ENCODE data around the gene ZC3H4. TPM values are rescaled to one million over a fixed set of nuclear protein-coding genes. Genes with fewer than 3 reads are reported as not detected.
A peak's percentile ranks its signal among the peaks of the same experiment; 100 is the strongest.

ZC3H4 gene
- total RNA-seq, 1 donor from 2014 or later = 43.5 TPM

DNA sequence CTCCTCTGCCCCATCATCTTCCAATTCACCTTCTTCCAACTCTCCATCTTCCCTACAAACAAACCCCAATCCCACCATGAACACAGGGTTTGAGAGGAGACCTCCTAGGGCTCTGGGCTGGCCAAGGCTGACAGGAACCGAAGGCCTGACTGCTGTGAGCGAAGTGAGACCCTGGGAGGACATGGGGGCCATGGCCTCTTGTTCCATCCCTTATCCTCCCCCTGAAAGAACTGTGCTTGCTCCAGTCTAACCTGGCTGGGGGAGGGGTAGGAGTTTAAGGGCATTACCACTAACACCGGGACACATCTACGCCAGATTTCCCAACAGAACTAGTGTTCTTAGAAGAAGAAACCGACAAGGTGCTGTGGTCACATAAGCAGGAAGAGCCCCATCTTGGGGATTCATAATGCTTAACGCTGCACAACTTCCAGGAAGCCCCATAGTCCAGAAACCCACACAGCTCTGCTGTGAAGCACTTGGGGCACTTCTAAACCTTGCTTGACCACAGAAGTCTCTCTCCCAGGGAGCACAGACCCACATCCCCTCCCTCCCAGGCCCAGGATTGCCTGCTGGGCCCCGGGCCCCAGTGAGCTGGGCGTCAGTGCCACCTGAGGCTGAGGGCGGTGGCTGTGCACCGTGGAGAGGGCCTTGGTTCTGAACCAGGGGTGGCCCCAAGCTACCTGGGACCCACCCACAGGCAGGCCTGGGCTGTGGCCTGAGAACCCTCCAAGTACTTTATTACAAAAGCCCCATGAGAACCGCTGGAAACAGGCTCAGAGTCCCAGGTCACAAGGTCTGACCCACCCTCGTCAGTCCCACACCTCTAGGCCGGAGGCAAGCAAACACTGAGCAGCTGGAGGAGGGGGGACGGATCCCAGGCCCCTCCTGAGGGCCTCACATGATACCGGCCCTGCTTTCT is 18.8 kb downstream of the ZC3H4 start:
- H3K27ac Mint-ChIP-seq (ENCODE audit: unreplicated experiment) = peak overlapping the region; percentile 68
- H3K4me1 Mint-ChIP-seq (ENCODE audit: low read depth) = peaks cover 37% of the 10 kb centered on the region
- TF ChIP-seq, protein P1, sequence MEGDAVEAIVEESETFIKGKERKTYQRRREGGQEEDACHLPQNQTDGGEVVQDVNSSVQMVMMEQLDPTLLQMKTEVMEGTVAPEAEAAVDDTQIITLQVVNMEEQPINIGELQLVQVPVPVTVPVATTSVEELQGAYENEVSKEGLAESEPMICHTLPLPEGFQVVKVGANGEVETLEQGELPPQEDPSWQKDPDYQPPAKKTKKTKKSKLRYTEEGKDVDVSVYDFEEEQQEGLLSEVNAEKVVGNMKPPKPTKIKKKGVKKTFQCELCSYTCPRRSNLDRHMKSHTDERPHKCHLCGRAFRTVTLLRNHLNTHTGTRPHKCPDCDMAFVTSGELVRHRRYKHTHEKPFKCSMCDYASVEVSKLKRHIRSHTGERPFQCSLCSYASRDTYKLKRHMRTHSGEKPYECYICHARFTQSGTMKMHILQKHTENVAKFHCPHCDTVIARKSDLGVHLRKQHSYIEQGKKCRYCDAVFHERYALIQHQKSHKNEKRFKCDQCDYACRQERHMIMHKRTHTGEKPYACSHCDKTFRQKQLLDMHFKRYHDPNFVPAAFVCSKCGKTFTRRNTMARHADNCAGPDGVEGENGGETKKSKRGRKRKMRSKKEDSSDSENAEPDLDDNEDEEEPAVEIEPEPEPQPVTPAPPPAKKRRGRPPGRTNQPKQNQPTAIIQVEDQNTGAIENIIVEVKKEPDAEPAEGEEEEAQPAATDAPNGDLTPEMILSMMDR (IDR thresholded peaks at IDR 0.05) = no peak
- no peaks in the 10 kb centered on the region for H3K9me3 Mint-ChIP-seq (ENCODE audit: low read depth)
- H3K4me3 Mint-ChIP-seq (ENCODE audit: unreplicated experiment) = no peak overlapping the region
- H3K27me3 Mint-ChIP-seq (ENCODE audit: low read depth) = no peaks in the 10 kb centered on the region
- no peak for DNase-seq (ENCODE audit: low spot score)
- peaks cover 14% of the 10 kb centered on the region for H3K36me3 Mint-ChIP-seq (ENCODE audit: low read depth)

DNA sequence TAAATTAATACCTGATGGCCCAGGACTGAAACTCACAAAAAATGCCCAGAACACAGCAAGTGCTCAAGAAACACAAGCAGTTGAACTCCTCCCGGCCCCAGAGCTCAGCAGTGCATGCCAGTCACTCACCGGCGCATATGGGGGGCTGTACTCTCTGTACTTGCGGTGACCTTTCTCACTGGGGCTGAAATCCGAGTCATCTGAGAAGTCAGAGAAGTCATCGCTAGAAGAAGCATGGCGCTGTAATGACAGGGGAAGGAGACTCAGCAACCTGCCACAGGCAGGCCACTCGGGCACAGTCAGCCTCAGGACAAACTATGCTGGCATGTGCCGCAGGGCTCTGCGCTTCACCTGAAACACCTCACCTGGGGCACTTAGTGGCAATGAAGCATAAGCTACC is 19.7 kb downstream of the ZC3H4 start:
- TF ChIP-seq, protein P1 (IDR thresholded peaks at IDR 0.05) = no peak
- Mint-ChIP-seq H3K4me3 (ENCODE audit: unreplicated experiment) (no peak overlapping the region), H3K9me3 (ENCODE audit: low read depth) (no peaks in the 10 kb centered on the region), H3K4me1 (ENCODE audit: low read depth) (peaks cover 36% of the 10 kb centered on the region), H3K36me3 (ENCODE audit: low read depth) (peaks cover 17% of the 10 kb centered on the region), H3K27me3 (ENCODE audit: low read depth) (no peaks in the 10 kb centered on the region), H3K27ac (ENCODE audit: unreplicated experiment) (no peak overlapping the region)
- peak; percentile 10 for DNase-seq (ENCODE audit: low spot score)

DNA sequence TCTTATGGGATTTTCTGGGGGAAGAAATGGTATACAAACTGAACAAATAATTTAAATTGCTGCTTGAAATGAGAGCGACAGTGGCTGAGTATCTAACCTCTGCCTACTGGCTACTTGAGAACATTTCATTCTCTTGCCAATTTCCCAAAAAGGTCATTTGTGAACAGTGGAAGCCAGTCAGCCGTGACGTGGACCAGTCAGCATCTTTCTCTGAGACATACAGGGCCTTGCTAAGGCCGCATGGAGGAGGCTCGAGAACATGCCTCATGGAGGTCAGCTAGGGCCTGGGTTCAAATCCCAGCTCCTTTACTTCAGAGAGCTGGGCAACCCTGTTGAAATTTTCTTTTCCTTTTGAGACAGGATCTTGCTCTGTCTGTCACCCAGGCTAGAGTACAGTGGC is 20.3 kb downstream of the ZC3H4 start:
- Mint-ChIP-seq H3K36me3 (ENCODE audit: low read depth) (peaks cover 17% of the 10 kb centered on the region), H3K4me3 (ENCODE audit: unreplicated experiment) (no peak overlapping the region), H3K27ac (ENCODE audit: unreplicated experiment) (peak overlapping the region; percentile 17), H3K9me3 (ENCODE audit: low read depth) (no peaks in the 10 kb centered on the region), H3K4me1 (ENCODE audit: low read depth) (peaks cover 31% of the 10 kb centered on the region), H3K27me3 (ENCODE audit: low read depth) (no peaks in the 10 kb centered on the region)
- TF ChIP-seq, protein P1 (IDR thresholded peaks at IDR 0.05) = no peak
- peak; percentile 22 for DNase-seq (ENCODE audit: low spot score)

DNA sequence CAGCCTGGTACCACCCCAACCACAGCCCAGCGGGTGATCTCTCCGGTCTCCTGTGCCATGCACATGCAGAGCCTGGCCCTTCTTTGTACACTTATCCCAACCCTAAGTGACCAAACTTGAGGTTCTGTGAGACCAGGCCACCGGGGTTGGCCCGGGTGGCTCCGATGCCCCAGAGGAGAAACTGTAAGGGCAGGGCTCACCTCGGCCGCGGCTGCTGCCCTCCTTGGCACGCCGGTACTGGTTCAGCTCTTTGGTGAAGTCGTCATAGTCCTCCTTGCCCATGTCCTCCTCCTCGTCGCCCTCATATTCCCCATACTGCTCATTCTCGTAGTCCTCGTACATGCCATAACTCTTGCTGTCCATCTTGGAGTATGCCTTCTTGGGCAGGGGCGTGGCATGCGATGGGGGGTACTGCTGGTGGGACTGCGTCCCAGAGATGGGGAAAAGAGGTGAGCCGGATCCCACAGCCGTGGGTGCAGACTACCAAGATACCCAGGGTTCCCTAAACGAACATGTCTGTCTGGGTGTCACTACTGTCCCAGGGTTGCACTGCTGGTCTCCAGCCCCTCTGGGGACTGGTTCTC is 23.7 kb downstream of the ZC3H4 start:
- peaks cover 6% of the 10 kb centered on the region for H3K4me1 Mint-ChIP-seq (ENCODE audit: low read depth)

DNA sequence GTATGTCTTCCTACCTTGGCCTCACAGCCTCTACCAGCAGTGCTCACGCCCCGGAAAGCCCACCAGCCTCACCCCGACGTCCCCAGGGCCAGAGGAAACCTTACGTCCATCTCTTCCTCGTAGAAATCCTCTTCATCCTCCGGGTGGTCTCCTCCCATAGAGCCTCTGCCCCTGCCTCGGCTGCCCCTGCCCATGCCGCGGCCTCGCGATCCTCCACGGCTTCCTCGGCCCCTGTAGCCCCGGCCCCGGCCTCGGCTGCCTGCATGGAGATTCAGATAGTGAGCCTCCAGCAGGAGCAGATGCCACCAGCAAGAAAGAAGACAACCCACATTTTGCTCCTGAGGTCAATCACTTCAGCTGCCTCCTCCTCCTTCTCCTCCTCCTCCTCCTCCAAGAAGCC is 27.3 kb downstream of the ZC3H4 start:
- no peak for DNase-seq (ENCODE audit: low spot score)
- H3K4me1 Mint-ChIP-seq (ENCODE audit: low read depth) = no peaks in the 10 kb centered on the region
- peaks cover 35% of the 10 kb centered on the region for H3K36me3 Mint-ChIP-seq (ENCODE audit: low read depth)
- no peak overlapping the region for H3K27ac Mint-ChIP-seq (ENCODE audit: unreplicated experiment)
- H3K27me3 Mint-ChIP-seq (ENCODE audit: low read depth) = no peaks in the 10 kb centered on the region
- TF ChIP-seq, protein P1 (IDR thresholded peaks at IDR 0.05) = no peak
- H3K4me3 Mint-ChIP-seq (ENCODE audit: unreplicated experiment) = no peak overlapping the region
- no peaks in the 10 kb centered on the region for H3K9me3 Mint-ChIP-seq (ENCODE audit: low read depth)

More for the DNA sequence above, 23.7 kb downstream of the ZC3H4 start:
- peaks cover 28% of the 10 kb centered on the region for H3K36me3 Mint-ChIP-seq (ENCODE audit: low read depth)
- H3K9me3 Mint-ChIP-seq (ENCODE audit: low read depth) = no peaks in the 10 kb centered on the region
- TF ChIP-seq, protein P1 (IDR thresholded peaks at IDR 0.05) = no peak
- no peaks in the 10 kb centered on the region for H3K27me3 Mint-ChIP-seq (ENCODE audit: low read depth)
- no peak overlapping the region for H3K4me3 Mint-ChIP-seq (ENCODE audit: unreplicated experiment)
- no peak overlapping the region for H3K27ac Mint-ChIP-seq (ENCODE audit: unreplicated experiment)
- DNase-seq (ENCODE audit: low spot score) = no peak

All from chondrocyte (in vitro differentiated cells).